ENCODE results near the gene SPRING1.

SPRING1 gene

GRCh38 chr12:116689521-116689920 lies 48.3 kb downstream of the SPRING1 start:
- in situ Hi-C loops (cut with MboI; ENCODE audit: low sequenced_read_pairs): no loop called here
